ENCODE results near the gene NTN5.

DNA sequence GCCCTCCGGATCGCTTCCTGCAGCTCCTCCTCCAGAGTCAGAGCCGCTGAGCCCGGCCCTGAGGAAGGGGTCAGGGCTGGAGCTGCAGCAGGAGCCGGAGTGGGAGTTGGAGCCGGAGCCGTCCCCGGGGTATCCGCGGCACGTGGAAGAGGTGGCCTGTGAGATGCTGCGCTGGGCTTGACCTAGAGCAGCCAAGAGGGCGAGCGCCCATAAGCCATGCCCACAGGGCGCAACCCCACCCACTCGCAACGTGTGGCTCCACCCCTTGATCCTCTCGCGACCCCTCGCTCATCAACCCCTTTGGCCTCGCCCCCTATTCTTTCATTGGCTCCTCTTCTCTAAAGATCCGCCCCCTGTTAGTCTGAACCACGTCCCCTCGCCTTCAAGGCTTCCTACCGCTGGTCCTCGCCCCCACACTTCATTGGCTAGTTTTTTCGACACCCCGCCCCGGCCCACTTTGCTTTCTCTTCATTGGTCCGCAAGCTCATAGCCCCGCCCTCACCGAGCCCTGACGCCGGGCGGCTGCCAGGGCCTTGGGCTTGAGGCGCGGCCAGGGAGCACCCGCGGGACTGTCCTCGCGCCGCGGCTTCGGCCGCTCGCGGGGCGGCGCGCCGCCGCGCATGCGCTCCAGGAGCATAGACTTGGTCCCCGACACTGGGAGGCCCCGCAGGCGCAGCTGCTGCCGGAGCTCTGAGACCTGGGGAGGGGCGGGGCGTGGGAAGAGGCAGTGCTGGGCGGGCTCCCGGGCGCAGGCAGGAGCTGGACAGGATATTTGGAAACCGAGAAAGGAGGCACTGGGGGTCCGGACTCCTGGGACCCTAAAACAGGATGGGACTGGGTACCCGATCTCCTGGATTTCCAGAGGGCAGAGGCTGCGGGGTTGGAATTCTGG lies 41.3 kb upstream of the NTN5 start:
- TF ChIP-seq, protein P1, sequence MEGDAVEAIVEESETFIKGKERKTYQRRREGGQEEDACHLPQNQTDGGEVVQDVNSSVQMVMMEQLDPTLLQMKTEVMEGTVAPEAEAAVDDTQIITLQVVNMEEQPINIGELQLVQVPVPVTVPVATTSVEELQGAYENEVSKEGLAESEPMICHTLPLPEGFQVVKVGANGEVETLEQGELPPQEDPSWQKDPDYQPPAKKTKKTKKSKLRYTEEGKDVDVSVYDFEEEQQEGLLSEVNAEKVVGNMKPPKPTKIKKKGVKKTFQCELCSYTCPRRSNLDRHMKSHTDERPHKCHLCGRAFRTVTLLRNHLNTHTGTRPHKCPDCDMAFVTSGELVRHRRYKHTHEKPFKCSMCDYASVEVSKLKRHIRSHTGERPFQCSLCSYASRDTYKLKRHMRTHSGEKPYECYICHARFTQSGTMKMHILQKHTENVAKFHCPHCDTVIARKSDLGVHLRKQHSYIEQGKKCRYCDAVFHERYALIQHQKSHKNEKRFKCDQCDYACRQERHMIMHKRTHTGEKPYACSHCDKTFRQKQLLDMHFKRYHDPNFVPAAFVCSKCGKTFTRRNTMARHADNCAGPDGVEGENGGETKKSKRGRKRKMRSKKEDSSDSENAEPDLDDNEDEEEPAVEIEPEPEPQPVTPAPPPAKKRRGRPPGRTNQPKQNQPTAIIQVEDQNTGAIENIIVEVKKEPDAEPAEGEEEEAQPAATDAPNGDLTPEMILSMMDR (IDR thresholded peaks at IDR 0.05; ENCODE audit: poor library complexity), result no peak
- no peak for TF ChIP-seq EZH2 (IDR thresholded peaks at IDR 0.05; ENCODE audit: borderline replicate concordance)
